Astrocyte (in vitro differentiated cells and primary cell): ENCODE results near the gene COL5A1. TPM values are rescaled to one million over a fixed set of nuclear protein-coding genes. Genes with fewer than 3 reads are reported as not detected.

Experiments used
- DNase-seq: peaks from one replicate; pipeline ENCODE4 v3.0.0-alpha.2; 2010; ENCODE audit warnings: low read depth
- FAIRE-seq: peaks from 2 replicates; lab custom pipeline; 2011; peaks lifted over from hg19 to GRCh38; lab: Jason Lieb, UNC
- H2AFZ ChIP-seq: 2 replicates; pipeline ENCODE4 v1.6.0; 2012; ENCODE audit warnings: low read depth, low read length, inconsistent platforms
- H3K27ac ChIP-seq: 2 replicates; pipeline ENCODE4 v1.5.1; 2011; ENCODE audit warnings: low read depth, low read length, inconsistent platforms
- H3K27me3 ChIP-seq: 2 replicates; pipeline ENCODE4 v1.6.0; 2011; ENCODE audit warnings: low read length, inconsistent platforms; ENCODE audit not compliant: insufficient read depth
- H3K36me3 ChIP-seq: 2 replicates; pipeline ENCODE4 v1.5.1; 2011; ENCODE audit warnings: low read length, inconsistent platforms; ENCODE audit not compliant: insufficient read depth
- H3K4me1 ChIP-seq: 2 replicates; pipeline ENCODE4 v1.5.1; 2011; ENCODE audit warnings: low read length, inconsistent platforms; ENCODE audit not compliant: insufficient read depth
- H3K4me2 ChIP-seq: 2 replicates; pipeline ENCODE4 v1.6.0; 2012; ENCODE audit warnings: low read length, inconsistent platforms
- H3K4me3 ChIP-seq: 2 replicates; pipeline ENCODE4 v1.5.1; 2011; ENCODE audit warnings: low read depth, mild to moderate bottlenecking, low read length, inconsistent platforms; ENCODE audit not compliant: insufficient read depth
- H3K79me2 ChIP-seq: 2 replicates; pipeline ENCODE4 v1.6.0; 2012; ENCODE audit warnings: mild to moderate bottlenecking, low read length, inconsistent platforms; ENCODE audit not compliant: insufficient read depth
- H3K9ac ChIP-seq: 2 replicates; pipeline ENCODE4 v1.6.0; 2012; ENCODE audit warnings: mild to moderate bottlenecking, low read length, inconsistent platforms
- H3K9me3 ChIP-seq: 2 replicates; pipeline ENCODE4 v1.5.1; 2012; ENCODE audit warnings: low read depth, mild to moderate bottlenecking, low read length, inconsistent platforms; ENCODE audit not compliant: insufficient read depth
- H4K20me1 ChIP-seq: 2 replicates; pipeline ENCODE4 v1.6.0; 2012; ENCODE audit warnings: low read length, inconsistent platforms; ENCODE audit not compliant: insufficient read depth
- H3K27ac Mint-ChIP-seq: one replicate; pipeline ENCODE4 v1.8.0; 2021; ENCODE audit warnings: mild to moderate bottlenecking, mixed read lengths; ENCODE audit not compliant: unreplicated experiment
- H3K27me3 Mint-ChIP-seq: one replicate; pipeline ENCODE4 v1.8.0; 2021; ENCODE audit warnings: low read depth, mixed read lengths; ENCODE audit not compliant: unreplicated experiment
- H3K36me3 Mint-ChIP-seq: one replicate; pipeline ENCODE4 v1.8.0; 2021; ENCODE audit warnings: low read depth, mixed read lengths; ENCODE audit not compliant: unreplicated experiment
- H3K4me1 Mint-ChIP-seq: one replicate; pipeline ENCODE4 v1.8.0; 2021; ENCODE audit warnings: low read depth, mixed read lengths; ENCODE audit not compliant: unreplicated experiment
- H3K4me3 Mint-ChIP-seq: one replicate; pipeline ENCODE4 v1.8.0; 2021; ENCODE audit warnings: mild to moderate bottlenecking, moderate library complexity, mixed read lengths; ENCODE audit not compliant: unreplicated experiment
- H3K9me3 Mint-ChIP-seq: one replicate; pipeline ENCODE4 v1.8.0; 2021; ENCODE audit warnings: mild to moderate bottlenecking, mixed read lengths; ENCODE audit not compliant: unreplicated experiment
- EZH2 ChIP-seq: IDR thresholded peaks from 2 replicates; pipeline ENCODE4 v1.6.1; 2012; ENCODE audit warnings: mild to moderate bottlenecking, low read length, inconsistent platforms; ENCODE audit not compliant: insufficient read depth
- total RNA-seq: library from RNA; stranded (reverse); gene quantifications from 2 replicates; pipeline ENCODE4 v1.2.1, GENCODE V29; 2021
- TF ChIP-seq, protein P1 (sequence below): IDR thresholded peaks from 2 replicates; pipeline ENCODE4 v1.5.1; 2011; ENCODE audit warnings: low read depth, mild to moderate bottlenecking, inconsistent platforms, low read length, moderate library complexity; ENCODE audit not compliant: insufficient read depth

The COL5A1 gene
- total RNA-seq, 1 donor from 2014 or later: 1,055 TPM

DNA sequence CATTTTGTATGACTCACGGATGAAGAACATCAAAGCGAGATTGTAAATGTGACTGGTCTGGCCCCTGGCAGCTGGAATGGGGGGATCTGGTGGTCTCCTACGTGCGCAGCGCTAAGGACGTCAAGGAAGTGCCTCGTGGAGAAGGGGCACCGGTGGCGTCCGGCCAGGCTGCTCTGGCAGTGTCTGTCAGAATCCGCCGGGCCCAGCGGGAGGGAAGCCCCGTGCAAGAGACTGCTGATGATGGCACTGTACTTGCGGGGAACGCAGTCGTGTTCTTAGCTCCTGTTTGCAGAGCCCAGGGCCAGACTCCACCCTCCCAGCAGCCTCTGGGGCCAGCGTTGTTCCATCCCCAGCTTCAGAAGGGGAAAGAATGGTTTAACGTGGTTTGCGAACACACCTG lies 75.5 kb downstream of the COL5A1 start:
- no peak for TF ChIP-seq EZH2
- TF ChIP-seq, protein P1, sequence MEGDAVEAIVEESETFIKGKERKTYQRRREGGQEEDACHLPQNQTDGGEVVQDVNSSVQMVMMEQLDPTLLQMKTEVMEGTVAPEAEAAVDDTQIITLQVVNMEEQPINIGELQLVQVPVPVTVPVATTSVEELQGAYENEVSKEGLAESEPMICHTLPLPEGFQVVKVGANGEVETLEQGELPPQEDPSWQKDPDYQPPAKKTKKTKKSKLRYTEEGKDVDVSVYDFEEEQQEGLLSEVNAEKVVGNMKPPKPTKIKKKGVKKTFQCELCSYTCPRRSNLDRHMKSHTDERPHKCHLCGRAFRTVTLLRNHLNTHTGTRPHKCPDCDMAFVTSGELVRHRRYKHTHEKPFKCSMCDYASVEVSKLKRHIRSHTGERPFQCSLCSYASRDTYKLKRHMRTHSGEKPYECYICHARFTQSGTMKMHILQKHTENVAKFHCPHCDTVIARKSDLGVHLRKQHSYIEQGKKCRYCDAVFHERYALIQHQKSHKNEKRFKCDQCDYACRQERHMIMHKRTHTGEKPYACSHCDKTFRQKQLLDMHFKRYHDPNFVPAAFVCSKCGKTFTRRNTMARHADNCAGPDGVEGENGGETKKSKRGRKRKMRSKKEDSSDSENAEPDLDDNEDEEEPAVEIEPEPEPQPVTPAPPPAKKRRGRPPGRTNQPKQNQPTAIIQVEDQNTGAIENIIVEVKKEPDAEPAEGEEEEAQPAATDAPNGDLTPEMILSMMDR: no peak
- Histone ChIP-seq H3K79me2 (peaks cover 99% of the 10 kb centered on the region), H3K27me3 (no peaks in the 10 kb centered on the region), H3K36me3 (peaks cover 42% of the 10 kb centered on the region), H3K27ac (no peak overlapping the region), H3K4me2 (no peak overlapping the region), H3K9ac (no peak overlapping the region), H3K9me3 (peaks cover 4% of the 10 kb centered on the region), H4K20me1 (peaks cover 99% of the 10 kb centered on the region), H3K4me1 (peaks cover 2% of the 10 kb centered on the region), H2AFZ (no peak overlapping the region), H3K4me3 (no peak overlapping the region)
- Mint-ChIP-seq H3K36me3 (peaks cover 50% of the 10 kb centered on the region), H3K4me1 (peaks cover 46% of the 10 kb centered on the region), H3K4me3 (no peak overlapping the region), H3K27ac (peak overlapping the region; percentile 68), H3K9me3 (peaks cover 2% of the 10 kb centered on the region), H3K27me3 (no peaks in the 10 kb centered on the region)
- DNase-seq: no peak
- FAIRE-seq: no peak

DNA sequence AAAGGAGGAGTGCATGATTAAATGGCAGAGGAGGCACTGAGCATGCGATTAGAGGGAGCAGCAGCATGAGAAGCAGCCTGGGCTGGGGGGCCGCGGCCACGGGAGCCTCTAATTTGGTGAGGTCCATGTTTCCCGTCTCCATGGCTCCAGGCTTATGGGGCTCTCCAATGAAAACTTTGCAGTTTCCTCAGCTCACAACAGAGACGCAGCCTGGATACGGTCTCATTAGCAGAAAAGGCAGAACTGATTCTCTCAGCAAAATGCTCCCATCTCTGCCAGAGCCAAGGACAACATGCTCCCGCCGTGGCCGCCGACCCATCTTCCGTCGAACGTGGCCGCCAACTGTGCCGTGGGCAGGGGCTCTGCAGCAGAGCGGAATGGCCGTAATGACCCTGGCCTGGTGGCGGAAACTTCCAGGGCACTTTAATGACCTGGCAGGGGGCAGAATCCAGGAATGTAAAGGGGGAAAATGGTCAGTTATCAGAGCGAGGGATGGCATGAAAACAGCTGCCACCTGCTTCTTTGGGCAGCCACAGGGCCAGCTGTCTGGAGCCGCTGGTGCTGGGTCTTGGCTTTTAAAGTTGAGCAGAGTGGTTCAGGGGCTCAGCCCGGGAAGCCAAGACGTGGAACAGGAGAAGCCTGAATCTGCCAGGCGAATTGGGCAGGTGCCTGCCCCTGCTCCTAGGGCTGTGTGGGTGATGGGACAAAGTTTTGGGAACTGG lies 76.5 kb downstream of the COL5A1 start:
- no peak overlapping the region for H3K4me3 Mint-ChIP-seq
- DNase-seq: no peak
- no peak overlapping the region for H3K9ac ChIP-seq
- H2AFZ ChIP-seq: no peak overlapping the region
- H3K79me2 ChIP-seq: peaks cover 100% of the 10 kb centered on the region
- peaks cover 2% of the 10 kb centered on the region for H3K9me3 Mint-ChIP-seq
- FAIRE-seq: no peak
- H3K27me3 ChIP-seq: no peaks in the 10 kb centered on the region
- TF ChIP-seq EZH2: no peak
- H3K4me3 ChIP-seq: no peak overlapping the region
- H3K27me3 Mint-ChIP-seq: no peaks in the 10 kb centered on the region
- H3K9me3 ChIP-seq: peaks cover 4% of the 10 kb centered on the region
- no peak overlapping the region for H3K4me2 ChIP-seq
- H3K27ac ChIP-seq: no peak overlapping the region
- peaks cover 49% of the 10 kb centered on the region for H3K36me3 Mint-ChIP-seq
- H4K20me1 ChIP-seq: peaks cover 100% of the 10 kb centered on the region
- H3K27ac Mint-ChIP-seq: peak overlapping the region; percentile 72
- H3K4me1 Mint-ChIP-seq: peaks cover 49% of the 10 kb centered on the region
- peaks cover 39% of the 10 kb centered on the region for H3K36me3 ChIP-seq
- H3K4me1 ChIP-seq: peaks cover 2% of the 10 kb centered on the region

DNA sequence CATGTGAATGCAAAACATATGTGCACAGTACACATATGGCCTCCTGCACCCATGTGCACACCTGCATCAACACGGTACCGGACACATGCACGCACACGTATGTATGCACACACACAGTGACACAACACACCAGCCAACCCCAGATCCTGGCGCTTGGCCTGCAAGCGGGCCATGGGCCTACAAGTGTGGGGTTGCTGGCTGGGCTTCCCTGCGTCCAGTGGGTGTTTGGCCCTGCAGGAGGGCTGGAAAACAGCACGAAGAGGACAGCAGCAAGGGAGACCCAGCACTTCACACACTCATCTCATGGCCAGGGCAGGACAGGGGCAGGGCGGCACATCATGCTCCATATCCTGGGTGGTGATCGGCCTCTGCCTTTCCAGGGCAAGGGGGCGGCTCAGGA lies 77.7 kb downstream of the COL5A1 start:
- Histone ChIP-seq H3K79me2 (peaks cover 100% of the 10 kb centered on the region), H3K4me2 (no peak overlapping the region), H3K4me3 (no peak overlapping the region), H2AFZ (no peak overlapping the region), H3K9me3 (peaks cover 2% of the 10 kb centered on the region), H3K27ac (no peak overlapping the region), H3K27me3 (no peaks in the 10 kb centered on the region), H3K9ac (no peak overlapping the region), H3K36me3 (peaks cover 27% of the 10 kb centered on the region), H3K4me1 (peaks cover 12% of the 10 kb centered on the region), H4K20me1 (peaks cover 100% of the 10 kb centered on the region)
- TF ChIP-seq, protein P1: no peak
- no peak for TF ChIP-seq EZH2
- H3K36me3 Mint-ChIP-seq: peaks cover 38% of the 10 kb centered on the region
- peaks cover 2% of the 10 kb centered on the region for H3K9me3 Mint-ChIP-seq
- FAIRE-seq (no peak), DNase-seq (no peak)
- no peaks in the 10 kb centered on the region for H3K27me3 Mint-ChIP-seq
- H3K27ac Mint-ChIP-seq: peak overlapping the region; percentile 75
- H3K4me3 Mint-ChIP-seq: no peak overlapping the region
- H3K4me1 Mint-ChIP-seq: peaks cover 42% of the 10 kb centered on the region
